ENCODE data around the gene BCDIN3D.
"Not testable (repeated sequence)": the region's sequence is repeated elsewhere in the genome, so short reads cannot be mapped to it uniquely, and the experiment has no call there.

Gene BCDIN3D

GRCh38 chr12:49885663-49886461 lies 43.0 kb upstream of the BCDIN3D start:
- Histone ChIP-seq H3K4me1 (ENCODE audit: control insufficient read depth in 1 of 2, insufficient read depth in 2 of 2, low read length in 2 of 2) (no peaks in the 10 kb centered on the region), H3K36me3 (ENCODE audit: control insufficient read depth in 1 of 2, insufficient read depth in 2 of 2, low read length in 2 of 2) (no peaks in the 10 kb centered on the region), H3K27me3 (ENCODE audit: control insufficient read depth in 1 of 2, insufficient read depth in 2 of 2, low read length in 2 of 2) (peaks cover 0 to 4% of the 10 kb centered on the region in 2 donors), H3K27ac (ENCODE audit: low read depth, low read length) (no peak overlapping the region), H3K4me3 (ENCODE audit: low read depth in 1 of 2, low read length in 2 of 2) (no peak overlapping the region), H3K9ac (ENCODE audit: low read depth in 1 of 2, low read length in 2 of 2) (no peak overlapping the region), H3K9me3 (ENCODE audit: control insufficient read depth in 1 of 2, low read length in 2 of 2) (no peaks in the 10 kb centered on the region)

GRCh38 chr12:49885118-49885517 lies 42.2 kb upstream of the BCDIN3D start:
- Histone ChIP-seq H3K27ac (ENCODE audit: low read depth, low read length) (no peak overlapping the region), H3K36me3 (ENCODE audit: control insufficient read depth in 1 of 2, insufficient read depth in 2 of 2, low read length in 2 of 2) (no peaks in the 10 kb centered on the region), H3K4me1 (ENCODE audit: control insufficient read depth in 1 of 2, insufficient read depth in 2 of 2, low read length in 2 of 2) (no peaks in the 10 kb centered on the region)

GRCh38 chr12:49882851-49883464 lies 40.1 kb upstream of the BCDIN3D start:
- no peaks in the 10 kb centered on the region for H3K4me1 ChIP-seq (ENCODE audit: control insufficient read depth in 1 of 2, insufficient read depth in 2 of 2, low read length in 2 of 2)
- H3K27ac ChIP-seq (ENCODE audit: low read depth, low read length), result no peak overlapping the region
- peaks cover 4 to 8% of the 10 kb centered on the region in 2 donors for H3K9me3 ChIP-seq (ENCODE audit: control insufficient read depth in 1 of 2, low read length in 2 of 2)
- H3K9ac ChIP-seq (ENCODE audit: low read depth in 1 of 2, low read length in 2 of 2), result no peak overlapping the region
- H3K27me3 ChIP-seq (ENCODE audit: control insufficient read depth in 1 of 2, insufficient read depth in 2 of 2, low read length in 2 of 2), result peaks cover 0 to 4% of the 10 kb centered on the region in 2 donors
- H3K36me3 ChIP-seq (ENCODE audit: control insufficient read depth in 1 of 2, insufficient read depth in 2 of 2, low read length in 2 of 2), result no peaks in the 10 kb centered on the region
- H3K4me3 ChIP-seq (ENCODE audit: low read depth in 1 of 2, low read length in 2 of 2), result no peak overlapping the region

More at GRCh38 chr12:49885118-49885517, 42.2 kb upstream of the BCDIN3D start:
- no peak overlapping the region for H3K4me3 ChIP-seq (ENCODE audit: low read depth in 1 of 2, low read length in 2 of 2)
- H3K9me3 ChIP-seq (ENCODE audit: control insufficient read depth in 1 of 2, low read length in 2 of 2), result no peaks in the 10 kb centered on the region
- H3K9ac ChIP-seq (ENCODE audit: low read depth in 1 of 2, low read length in 2 of 2), result no peak overlapping the region
- H3K27me3 ChIP-seq (ENCODE audit: control insufficient read depth in 1 of 2, insufficient read depth in 2 of 2, low read length in 2 of 2), result peaks cover 0 to 4% of the 10 kb centered on the region in 2 donors

- H3K9ac ChIP-seq (ENCODE audit: low read depth in 1 of 2, low read length in 2 of 2), result no peak overlapping the region
- no peaks in the 10 kb centered on the region for H3K36me3 ChIP-seq (ENCODE audit: control insufficient read depth in 1 of 2, insufficient read depth in 2 of 2, low read length in 2 of 2)
- H3K27me3 ChIP-seq (ENCODE audit: control insufficient read depth in 1 of 2, insufficient read depth in 2 of 2, low read length in 2 of 2), result peaks cover 0 to 4% of the 10 kb centered on the region in 2 donors
- H3K4me3 ChIP-seq (ENCODE audit: low read depth in 1 of 2, low read length in 2 of 2), result no peak overlapping the region
- H3K9me3 ChIP-seq (ENCODE audit: control insufficient read depth in 1 of 2, low read length in 2 of 2), result peaks cover 4 to 8% of the 10 kb centered on the region in 2 donors
- H3K4me1 ChIP-seq (ENCODE audit: control insufficient read depth in 1 of 2, insufficient read depth in 2 of 2, low read length in 2 of 2), result no peaks in the 10 kb centered on the region
- H3K27ac ChIP-seq (ENCODE audit: low read depth, low read length), result no peak overlapping the region
These were observed 39.4 kb upstream of the BCDIN3D start for GRCh38 chr12:49882248-49882850.

- Histone ChIP-seq H3K27ac (ENCODE audit: low read depth, low read length) (no peak overlapping the region), H3K4me3 (ENCODE audit: low read depth in 1 of 2, low read length in 2 of 2) (no peak overlapping the region), H3K9ac (ENCODE audit: low read depth in 1 of 2, low read length in 2 of 2) (no peak overlapping the region), H3K4me1 (ENCODE audit: control insufficient read depth in 1 of 2, insufficient read depth in 2 of 2, low read length in 2 of 2) (no peaks in the 10 kb centered on the region), H3K27me3 (ENCODE audit: control insufficient read depth in 1 of 2, insufficient read depth in 2 of 2, low read length in 2 of 2) (peaks cover 0 to 4% of the 10 kb centered on the region in 2 donors), H3K36me3 (ENCODE audit: control insufficient read depth in 1 of 2, insufficient read depth in 2 of 2, low read length in 2 of 2) (no peaks in the 10 kb centered on the region), H3K9me3 (ENCODE audit: control insufficient read depth in 1 of 2, low read length in 2 of 2) (peaks cover 4 to 8% of the 10 kb centered on the region in 2 donors)
These were observed 38.7 kb upstream of the BCDIN3D start for GRCh38 chr12:49881415-49882247.

- peaks cover 4 to 8% of the 10 kb centered on the region in 2 donors for H3K9me3 ChIP-seq (ENCODE audit: control insufficient read depth in 1 of 2, low read length in 2 of 2)
- H3K4me3 ChIP-seq (ENCODE audit: low read depth in 1 of 2, low read length in 2 of 2), result no peak overlapping the region
- no peak overlapping the region for H3K27ac ChIP-seq (ENCODE audit: low read depth, low read length)
- H3K4me1 ChIP-seq (ENCODE audit: control insufficient read depth in 1 of 2, insufficient read depth in 2 of 2, low read length in 2 of 2), result no peaks in the 10 kb centered on the region
- H3K27me3 ChIP-seq (ENCODE audit: control insufficient read depth in 1 of 2, insufficient read depth in 2 of 2, low read length in 2 of 2), result peaks cover 0 to 3% of the 10 kb centered on the region in 2 donors
- no peak overlapping the region for H3K9ac ChIP-seq (ENCODE audit: low read depth in 1 of 2, low read length in 2 of 2)
- H3K36me3 ChIP-seq (ENCODE audit: control insufficient read depth in 1 of 2, insufficient read depth in 2 of 2, low read length in 2 of 2), result no peaks in the 10 kb centered on the region
These were observed 38.0 kb upstream of the BCDIN3D start for GRCh38 chr12:49880756-49881414.

- H3K9ac ChIP-seq (ENCODE audit: low read depth in 1 of 2, low read length in 2 of 2); H3K4me1 ChIP-seq (ENCODE audit: control insufficient read depth in 1 of 2, insufficient read depth in 2 of 2, low read length in 2 of 2); H3K36me3 ChIP-seq (ENCODE audit: control insufficient read depth in 1 of 2, insufficient read depth in 2 of 2, low read length in 2 of 2); H3K4me3 ChIP-seq (ENCODE audit: low read depth in 1 of 2, low read length in 2 of 2); H3K27me3 ChIP-seq (ENCODE audit: control insufficient read depth in 1 of 2, insufficient read depth in 2 of 2, low read length in 2 of 2); H3K9me3 ChIP-seq (ENCODE audit: control insufficient read depth in 1 of 2, low read length in 2 of 2); H3K27ac ChIP-seq (ENCODE audit: low read depth, low read length): not testable (repeated sequence)
These were observed 36.2 kb upstream of the BCDIN3D start for GRCh38 chr12:49879065-49879464.

- Histone ChIP-seq H3K27ac (ENCODE audit: low read depth, low read length) (no peak overlapping the region), H3K27me3 (ENCODE audit: control insufficient read depth in 1 of 2, insufficient read depth in 2 of 2, low read length in 2 of 2) (no peaks in the 10 kb centered on the region), H3K9me3 (ENCODE audit: control insufficient read depth in 1 of 2, low read length in 2 of 2) (peaks cover 4 to 8% of the 10 kb centered on the region in 2 donors)
These were observed 35.1 kb upstream of the BCDIN3D start for GRCh38 chr12:49878021-49878420.

GRCh38 chr12:49877066-49877465 lies 34.2 kb upstream of the BCDIN3D start:
- no peak overlapping the region for H3K27ac ChIP-seq (ENCODE audit: low read depth, low read length)
- peaks cover 4 to 8% of the 10 kb centered on the region in 2 donors for H3K9me3 ChIP-seq (ENCODE audit: control insufficient read depth in 1 of 2, low read length in 2 of 2)
- H3K27me3 ChIP-seq (ENCODE audit: control insufficient read depth in 1 of 2, insufficient read depth in 2 of 2, low read length in 2 of 2), result no peaks in the 10 kb centered on the region
- no peaks in the 10 kb centered on the region for H3K4me1 ChIP-seq (ENCODE audit: control insufficient read depth in 1 of 2, insufficient read depth in 2 of 2, low read length in 2 of 2)
- H3K9ac ChIP-seq (ENCODE audit: low read depth in 1 of 2, low read length in 2 of 2), result no peak overlapping the region
- H3K36me3 ChIP-seq (ENCODE audit: control insufficient read depth in 1 of 2, insufficient read depth in 2 of 2, low read length in 2 of 2), result no peaks in the 10 kb centered on the region
- no peak overlapping the region for H3K4me3 ChIP-seq (ENCODE audit: low read depth in 1 of 2, low read length in 2 of 2)

More at GRCh38 chr12:49878021-49878420, 35.1 kb upstream of the BCDIN3D start:
- Histone ChIP-seq H3K9ac (ENCODE audit: low read depth in 1 of 2, low read length in 2 of 2) (no peak overlapping the region), H3K4me3 (ENCODE audit: low read depth in 1 of 2, low read length in 2 of 2) (no peak overlapping the region), H3K36me3 (ENCODE audit: control insufficient read depth in 1 of 2, insufficient read depth in 2 of 2, low read length in 2 of 2) (no peaks in the 10 kb centered on the region), H3K4me1 (ENCODE audit: control insufficient read depth in 1 of 2, insufficient read depth in 2 of 2, low read length in 2 of 2) (no peaks in the 10 kb centered on the region)

Data from duodenal mucosa (tissue), 2 donors.